ENCODE measurements around the gene GANAB. TPM values are rescaled to one million over a fixed set of nuclear protein-coding genes. Genes with fewer than 3 reads are reported as not detected.

The GANAB gene
- total and polyA plus RNA-seq, 2 donors from 2014 or later, result 110 to 309 TPM

DNA sequence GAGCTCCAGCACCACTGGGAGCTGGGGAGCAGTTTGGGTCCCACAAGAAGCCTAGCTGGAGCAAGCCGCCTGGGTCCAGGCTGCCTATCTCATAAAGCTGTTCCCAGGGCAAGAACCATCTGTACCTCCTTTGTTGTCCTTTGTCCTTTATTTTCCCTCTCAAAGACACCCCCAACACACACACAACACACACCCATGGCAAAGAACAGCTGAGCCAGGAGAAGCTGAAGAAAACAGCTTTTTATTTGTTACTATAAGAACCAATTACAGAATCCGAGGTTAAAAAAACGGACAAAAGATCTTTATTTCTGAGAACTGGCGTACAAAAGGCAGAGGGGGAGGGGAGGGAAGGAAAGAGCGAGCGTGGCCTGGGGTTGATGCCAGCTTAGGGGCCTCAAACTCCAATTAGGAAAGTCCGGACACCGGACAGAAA, 53.4 kb downstream of the GANAB start:
- peak in 1 of 5 donors; percentile 36 for DNase-seq

DNA sequence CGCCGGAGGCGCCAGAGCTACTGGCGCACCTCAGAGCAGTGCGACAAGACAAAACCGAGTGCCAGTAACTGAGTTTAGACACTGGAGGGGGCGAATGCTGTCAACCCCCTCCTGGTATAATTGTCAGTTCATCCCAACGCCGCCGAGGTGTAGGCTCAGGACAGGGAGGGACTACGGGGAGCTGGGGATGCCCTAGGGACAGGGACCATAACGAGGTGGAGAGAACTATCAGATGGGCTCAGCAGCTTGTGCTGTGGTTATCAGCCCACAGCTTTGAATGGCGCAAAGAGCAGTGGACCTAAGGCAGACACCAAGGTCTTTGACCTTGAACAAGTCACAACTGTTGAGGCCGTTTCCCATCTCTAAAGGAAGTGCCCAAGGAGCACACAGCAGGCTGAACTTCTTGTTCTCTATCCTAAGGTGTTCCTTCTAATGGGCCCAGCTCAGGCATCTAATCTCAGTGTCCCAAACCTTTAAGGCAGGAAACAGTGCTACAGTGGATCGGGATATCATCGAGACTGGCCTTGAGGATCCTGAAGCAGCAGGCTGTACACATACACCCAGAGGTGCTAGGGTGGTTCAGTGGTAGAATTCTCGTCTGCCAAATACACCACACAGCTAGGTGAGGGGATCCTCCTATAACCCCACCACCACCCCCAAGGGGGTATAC, 54.1 kb downstream of the GANAB start:
- intact Hi-C loops (cut with DNase I), result no loop called here
- H3K9me3 ChIP-seq (ENCODE audit: control insufficient read depth in 2 of 3, insufficient read depth in 1 of 3, low read length in 3 of 3), result no peaks in the 10 kb centered on the region
- peak overlapping the region; percentile 91 to 96 for H3K27ac ChIP-seq (ENCODE audit: low read depth in 2 of 2, low read length in 2 of 2)
- H3K27me3 ChIP-seq (ENCODE audit: control insufficient read depth, insufficient read depth, low read length), result no peaks in the 10 kb centered on the region
- peaks cover 3 to 40% (median 30%) of the 10 kb centered on the region in 3 donors for H3K36me3 ChIP-seq (ENCODE audit: control insufficient read depth in 2 of 3, insufficient read depth in 3 of 3, low read length in 3 of 3)
- DNase-seq (peak in 1 of 5 donors; percentile 22), FAIRE-seq (no peak)
- peaks cover 4 to 16% (median 16%) of the 10 kb centered on the region in 3 donors for H3K4me1 ChIP-seq (ENCODE audit: control insufficient read depth in 2 of 3, insufficient read depth in 2 of 3, low read depth in 1 of 3, low read length in 3 of 3)
- peak overlapping the region; percentile 35 to 99 (median 90) for H3K9ac ChIP-seq (ENCODE audit: low read length in 3 of 3)
- H3K4me3 ChIP-seq (ENCODE audit: low read length in 3 of 3), result peak overlapping the region; percentile 72 to 93 (median 73)
- TF ChIP-seq, protein P1, sequence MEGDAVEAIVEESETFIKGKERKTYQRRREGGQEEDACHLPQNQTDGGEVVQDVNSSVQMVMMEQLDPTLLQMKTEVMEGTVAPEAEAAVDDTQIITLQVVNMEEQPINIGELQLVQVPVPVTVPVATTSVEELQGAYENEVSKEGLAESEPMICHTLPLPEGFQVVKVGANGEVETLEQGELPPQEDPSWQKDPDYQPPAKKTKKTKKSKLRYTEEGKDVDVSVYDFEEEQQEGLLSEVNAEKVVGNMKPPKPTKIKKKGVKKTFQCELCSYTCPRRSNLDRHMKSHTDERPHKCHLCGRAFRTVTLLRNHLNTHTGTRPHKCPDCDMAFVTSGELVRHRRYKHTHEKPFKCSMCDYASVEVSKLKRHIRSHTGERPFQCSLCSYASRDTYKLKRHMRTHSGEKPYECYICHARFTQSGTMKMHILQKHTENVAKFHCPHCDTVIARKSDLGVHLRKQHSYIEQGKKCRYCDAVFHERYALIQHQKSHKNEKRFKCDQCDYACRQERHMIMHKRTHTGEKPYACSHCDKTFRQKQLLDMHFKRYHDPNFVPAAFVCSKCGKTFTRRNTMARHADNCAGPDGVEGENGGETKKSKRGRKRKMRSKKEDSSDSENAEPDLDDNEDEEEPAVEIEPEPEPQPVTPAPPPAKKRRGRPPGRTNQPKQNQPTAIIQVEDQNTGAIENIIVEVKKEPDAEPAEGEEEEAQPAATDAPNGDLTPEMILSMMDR (IDR thresholded peaks at IDR 0.05; ENCODE audit: borderline replicate concordance, extremely low read depth, insufficient read depth), result no peak

More for the DNA sequence above, 53.4 kb downstream of the GANAB start:
- TF ChIP-seq, protein P1 (IDR thresholded peaks at IDR 0.05; ENCODE audit: borderline replicate concordance, extremely low read depth, insufficient read depth), result no peak
- H3K27ac ChIP-seq (ENCODE audit: low read depth in 2 of 2, low read length in 2 of 2), result no peak overlapping the region
- H3K4me1 ChIP-seq (ENCODE audit: control insufficient read depth in 2 of 3, insufficient read depth in 2 of 3, low read depth in 1 of 3, low read length in 3 of 3), result peaks cover 4 to 16% (median 16%) of the 10 kb centered on the region in 3 donors
- no peak for FAIRE-seq
- H3K27me3 ChIP-seq (ENCODE audit: control insufficient read depth, insufficient read depth, low read length), result no peaks in the 10 kb centered on the region
- no peaks in the 10 kb centered on the region for H3K9me3 ChIP-seq (ENCODE audit: control insufficient read depth in 2 of 3, insufficient read depth in 1 of 3, low read length in 3 of 3)
- intact Hi-C loops (cut with DNase I), result no loop called here
- peaks cover 7 to 40% (median 37%) of the 10 kb centered on the region in 3 donors for H3K36me3 ChIP-seq (ENCODE audit: control insufficient read depth in 2 of 3, insufficient read depth in 3 of 3, low read length in 3 of 3)
- H3K4me3 ChIP-seq (ENCODE audit: low read length in 3 of 3), result no peak overlapping the region
- peak overlapping the region in 1 of 3 donors; percentile 99 for H3K9ac ChIP-seq (ENCODE audit: low read length in 3 of 3)

DNA sequence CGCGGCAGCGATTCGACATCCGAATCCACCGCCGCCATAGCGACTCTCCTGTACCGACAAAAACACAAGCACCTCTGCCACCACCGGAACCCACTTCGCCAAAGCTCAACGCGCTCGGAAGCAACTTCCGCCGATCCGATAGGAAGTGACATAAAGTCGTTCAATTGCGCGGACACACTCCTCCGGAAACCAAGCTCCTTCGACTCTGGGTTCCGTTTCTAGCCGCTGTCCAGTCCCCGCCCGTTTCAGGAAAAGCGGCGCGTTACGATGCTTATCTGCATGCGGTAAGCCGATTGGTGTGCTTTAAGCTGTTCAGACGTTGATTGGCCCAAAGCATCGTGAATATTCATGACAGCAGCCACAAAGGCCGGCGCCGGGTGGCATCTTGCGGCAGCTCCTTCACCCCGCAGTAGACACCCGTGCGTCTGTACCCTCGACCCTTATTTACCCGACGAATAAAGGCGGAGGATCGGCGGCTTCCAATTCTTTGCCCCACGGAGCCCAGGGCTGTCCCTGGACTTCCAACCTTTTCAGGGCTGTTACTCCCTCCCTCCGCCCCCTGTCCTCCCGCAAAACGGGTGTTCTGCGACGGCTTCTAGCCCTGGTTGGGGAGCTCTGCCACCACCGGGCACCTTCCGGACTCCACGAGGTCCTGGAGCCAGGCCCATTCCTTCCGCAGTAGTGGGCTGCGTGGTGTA, 54.8 kb downstream of the GANAB start, which contains the start of gene TUT1:
TSS of gene TUT1 (minus strand) at position 76 of the 698 bp plus-strand sequence. CDS start at position 38, 38 bp downstream.
- intact Hi-C loops (cut with DNase I), result no loop called here
- Histone ChIP-seq H3K4me3 (ENCODE audit: low read length in 3 of 3) (peak within 1 kb of the TSS; percentile 93 to 96 (median 95)), H3K9me3 (ENCODE audit: control insufficient read depth in 2 of 3, insufficient read depth in 1 of 3, low read length in 3 of 3) (no peaks in the 10 kb centered on the region), H3K36me3 (ENCODE audit: control insufficient read depth in 2 of 3, insufficient read depth in 3 of 3, low read length in 3 of 3) (peaks cover 3 to 36% (median 27%) of the 10 kb centered on the region in 3 donors), H3K27me3 (ENCODE audit: control insufficient read depth, insufficient read depth, low read length) (no peaks in the 10 kb centered on the region), H3K27ac (ENCODE audit: low read depth in 2 of 2, low read length in 2 of 2) (peak within 1 kb of the TSS; percentile 91 to 96), H3K9ac (ENCODE audit: low read length in 3 of 3) (peak within 1 kb of the TSS; percentile 91 to 99 (median 95)), H3K4me1 (ENCODE audit: control insufficient read depth in 2 of 3, insufficient read depth in 2 of 3, low read depth in 1 of 3, low read length in 3 of 3) (peaks cover 4 to 16% (median 16%) of the 10 kb centered on the region in 3 donors)
- TF ChIP-seq, protein P1 (IDR thresholded peaks at IDR 0.05; ENCODE audit: borderline replicate concordance, extremely low read depth, insufficient read depth), result peak; percentile 5
- DNase-seq (peak; percentile 98 to 100 (median 99)), FAIRE-seq (peak; percentile 98)

Measured in kidney (tissue), 14 donors.